Small intestine (tissue), 7 donors: ENCODE results near the gene TMCC3. TPM values are rescaled to one million over a fixed set of nuclear protein-coding genes. Genes with fewer than 3 reads are reported as not detected.

Experiments
- DNase-seq, 2 donors: peaks; one replicate each; pipeline versions ENCODE4 v3.0.0 to v3.0.0-alpha.2; 2013
- FAIRE-seq: peaks from 2 replicates; lab custom pipeline; 2012; peaks lifted over from hg19 to GRCh38; lab: Jason Lieb, UNC
- H3K27ac ChIP-seq, 3 donors: one replicate each; pipeline ENCODE4 v1.5.1; 2013; ENCODE audit warnings: low read length in 2 of 3, mild to moderate bottlenecking in 2 of 3, control low read depth in 1 of 3, inconsistent platforms in 1 of 3, low read depth in 1 of 3, moderate library complexity in 1 of 3
- H3K27me3 ChIP-seq, 3 donors: one replicate each; pipeline ENCODE4 v1.6.1; 2013; ENCODE audit warnings: low read length in 3 of 3, inconsistent platforms in 1 of 3; ENCODE audit not compliant: control insufficient read depth in 3 of 3, insufficient read depth in 3 of 3
- H3K36me3 ChIP-seq, 3 donors: one replicate each; pipeline ENCODE4 v1.6.1; 2013; ENCODE audit warnings: low read length in 3 of 3, inconsistent platforms in 1 of 3, low read depth in 1 of 3, mild to moderate bottlenecking in 1 of 3, moderate library complexity in 1 of 3; ENCODE audit not compliant: control insufficient read depth in 3 of 3, insufficient read depth in 2 of 3
- H3K4me1 ChIP-seq, 3 donors: one replicate each; pipeline ENCODE4 v1.6.1; 2013; ENCODE audit warnings: low read length in 2 of 3, inconsistent platforms in 1 of 3, low read depth in 1 of 3, mild to moderate bottlenecking in 1 of 3, moderate library complexity in 1 of 3; ENCODE audit not compliant: control insufficient read depth in 3 of 3, insufficient read depth in 2 of 3
- H3K4me3 ChIP-seq, 3 donors: one replicate each; pipeline ENCODE4 v1.5.1; 2013; ENCODE audit warnings: low read length in 3 of 3, control low read depth in 1 of 3, inconsistent platforms in 1 of 3, low read depth in 1 of 3, mild to moderate bottlenecking in 1 of 3, moderate library complexity in 1 of 3
- H3K9me3 ChIP-seq, 2 donors: one replicate each; pipeline ENCODE4 v1.6.1; 2013; ENCODE audit warnings: low read depth in 1 of 2, low read length in 1 of 2; ENCODE audit not compliant: control insufficient read depth in 2 of 2, insufficient read depth in 1 of 2
- WGBS, 3 donors: extraction: QIAGEN DNeasy Blood & Tissue Kit; methylation state at CpG; one replicate each; pipeline ENCODE4 v1.1.7; 2013; 5-methylcytosine and 5-hydroxymethylcytosine counted together
- polyA plus RNA-seq, 4 donors: library from polyadenylated mRNA; stranded (reverse) in 3 of 4; unstranded in 1 of 4; fragments of 200-250 nt in 3 of 4; fragments of 120-200 nt in 1 of 4; gene quantifications; one replicate each; pipeline versions ENCODE4 v1.2.1 to v1.2.3, GENCODE V29; 2013
- donor health status: healthy with polysubstance abuse.
- donor health status: control.
- donor health status: control.
- donor health status: Bipolar disorder and iron deficiency.
- donor health status: healthy.

Gene TMCC3
- polyA plus RNA-seq, 4 donors = 8.6 to 23.9 (median 14.3) TPM

GRCh38 chr12:94670075-94670474 is 19.7 kb upstream of the TMCC3 start:
- H3K9me3 ChIP-seq = no peaks in the 10 kb centered on the region
- FAIRE-seq = no peak
- WGBS, 3 donors = 75 to 88% (median 77%) methylated on average over 6 of the region's 6 CpGs
- no peak overlapping the region for H3K4me3 ChIP-seq
- H3K4me1 ChIP-seq = peaks cover 0 to 5% (median 0%) of the 10 kb centered on the region in 3 donors
- no peak for DNase-seq
- no peaks in the 10 kb centered on the region for H3K36me3 ChIP-seq
- H3K27ac ChIP-seq = no peak overlapping the region
- no peaks in the 10 kb centered on the region for H3K27me3 ChIP-seq

DNA sequence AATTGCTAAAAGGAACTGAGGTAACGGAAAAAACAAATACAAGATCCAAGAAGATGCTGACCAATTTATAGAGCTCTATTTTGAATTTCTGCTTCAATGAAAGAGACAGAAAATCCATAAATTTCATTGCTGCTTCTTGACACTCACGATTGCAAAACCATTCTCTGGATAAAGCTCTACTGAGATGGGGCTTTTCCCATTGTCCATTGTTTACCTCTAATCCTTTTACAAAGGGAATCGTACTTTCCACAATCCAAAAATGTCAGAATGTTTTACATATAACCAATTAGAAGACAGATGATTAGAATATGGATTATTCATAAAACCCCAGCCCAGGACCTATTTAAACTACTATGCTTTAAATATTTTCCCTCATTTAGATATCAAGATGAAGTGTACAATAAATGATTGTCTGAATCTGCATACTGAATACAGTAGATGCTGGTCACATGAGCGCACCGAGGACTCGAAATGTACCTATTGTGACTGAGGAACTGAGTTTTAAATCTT is 16.7 kb upstream of the TMCC3 start:
- Histone ChIP-seq H3K36me3 (no peaks in the 10 kb centered on the region), H3K4me3 (no peak overlapping the region), H3K4me1 (no peaks in the 10 kb centered on the region), H3K27ac (no peak overlapping the region), H3K27me3 (no peaks in the 10 kb centered on the region), H3K9me3 (no peaks in the 10 kb centered on the region)
- no peak for FAIRE-seq
- WGBS, 3 donors = 82 to 91% (median 89%) methylated on average over 6 of the region's 6 CpGs
- DNase-seq = no peak

GRCh38 chr12:94666158-94666557 is 15.8 kb upstream of the TMCC3 start:
- no peaks in the 10 kb centered on the region for H3K9me3 ChIP-seq
- FAIRE-seq (no peak), DNase-seq (no peak)
- no peaks in the 10 kb centered on the region for H3K36me3 ChIP-seq
- H3K4me3 ChIP-seq = no peak overlapping the region
- H3K27me3 ChIP-seq = no peaks in the 10 kb centered on the region
- H3K27ac ChIP-seq = no peak overlapping the region
- no peaks in the 10 kb centered on the region for H3K4me1 ChIP-seq
- 62 to 78% (median 78%) methylated on average over 2 of the region's 2 CpGs for WGBS, 3 donors

GRCh38 chr12:94663702-94664101 is 13.3 kb upstream of the TMCC3 start:
- Histone ChIP-seq H3K4me1 (no peaks in the 10 kb centered on the region), H3K27ac (no peak overlapping the region), H3K4me3 (no peak overlapping the region), H3K27me3 (no peaks in the 10 kb centered on the region), H3K36me3 (no peaks in the 10 kb centered on the region), H3K9me3 (no peaks in the 10 kb centered on the region)
- FAIRE-seq (no peak), DNase-seq (no peak)
- 80 to 89% (median 82%) methylated on average over 4 of the region's 4 CpGs for WGBS, 3 donors

GRCh38 chr12:94663071-94663470 is 12.7 kb upstream of the TMCC3 start:
- FAIRE-seq = no peak
- no peaks in the 10 kb centered on the region for H3K4me1 ChIP-seq

DNA sequence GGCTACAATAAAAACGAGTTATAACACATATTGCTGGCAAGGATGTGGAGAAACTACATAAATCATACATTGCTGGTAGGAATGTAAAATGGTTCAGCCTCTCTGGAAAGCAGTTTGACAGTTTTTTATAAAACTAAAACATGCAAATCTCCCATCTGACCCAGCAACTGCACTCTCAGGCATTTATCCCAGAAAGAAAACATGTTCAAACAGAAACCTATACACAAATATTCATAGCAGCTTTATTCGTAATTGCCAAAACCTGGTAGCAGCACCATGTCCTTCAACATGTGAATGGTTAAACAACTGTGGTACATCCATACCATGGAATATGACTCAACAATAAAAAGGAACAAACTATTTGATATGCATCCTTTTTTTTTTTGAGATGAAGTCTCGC is 10.1 kb upstream of the TMCC3 start:
- no peak for FAIRE-seq

More at GRCh38 chr12:94663071-94663470, 12.7 kb upstream of the TMCC3 start:
- Histone ChIP-seq H3K27me3 (no peaks in the 10 kb centered on the region), H3K9me3 (no peaks in the 10 kb centered on the region), H3K36me3 (no peaks in the 10 kb centered on the region), H3K4me3 (no peak overlapping the region), H3K27ac (no peak overlapping the region)
- no peak for DNase-seq
- 68 to 76% (median 70%) methylated on average over 4 of the region's 4 CpGs for WGBS, 3 donors

DNA sequence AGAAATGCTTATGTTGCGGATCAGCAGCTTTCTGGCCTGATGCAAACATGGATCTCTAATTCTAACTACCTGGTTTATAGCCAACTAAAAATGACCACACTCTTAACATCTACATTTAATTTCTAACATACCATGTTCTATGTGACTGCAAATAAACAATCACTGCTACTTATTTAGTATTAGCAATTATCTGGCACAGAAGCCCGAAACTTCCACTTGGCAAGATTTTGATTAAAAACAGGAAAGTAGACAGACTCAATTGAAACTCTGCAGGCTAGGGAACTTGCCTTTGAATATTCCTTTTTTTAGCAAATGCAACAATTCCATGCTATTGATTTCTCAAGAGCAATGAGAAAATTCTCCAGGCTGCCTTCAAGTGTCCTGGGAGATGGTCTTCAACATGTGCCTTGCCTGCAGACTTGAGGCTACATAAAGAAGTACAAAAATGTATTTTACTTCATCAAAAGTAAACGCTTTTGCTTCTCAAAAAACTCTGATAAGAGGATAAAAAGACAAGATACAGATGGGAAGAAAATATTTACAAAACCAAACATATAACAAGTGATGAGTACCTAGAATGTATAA is 9.1 kb upstream of the TMCC3 start:
- Histone ChIP-seq H3K9me3 (no peaks in the 10 kb centered on the region), H3K27ac (no peak overlapping the region), H3K4me3 (no peak overlapping the region), H3K27me3 (no peaks in the 10 kb centered on the region), H3K36me3 (no peaks in the 10 kb centered on the region), H3K4me1 (no peaks in the 10 kb centered on the region)
- FAIRE-seq = no peak
- no peak for DNase-seq
- WGBS, 3 donors = 75 to 93% (median 87%) methylated on average over 3 of the region's 3 CpGs

More for the DNA sequence above, 10.1 kb upstream of the TMCC3 start:
- no peak overlapping the region for H3K4me3 ChIP-seq
- H3K4me1 ChIP-seq = no peaks in the 10 kb centered on the region
- H3K36me3 ChIP-seq = no peaks in the 10 kb centered on the region
- no peaks in the 10 kb centered on the region for H3K27me3 ChIP-seq
- DNase-seq = no peak
- no peaks in the 10 kb centered on the region for H3K9me3 ChIP-seq
- H3K27ac ChIP-seq = no peak overlapping the region
- WGBS, 3 donors = 70 to 78% (median 78%) methylated on average over 3 of the region's 3 CpGs

DNA sequence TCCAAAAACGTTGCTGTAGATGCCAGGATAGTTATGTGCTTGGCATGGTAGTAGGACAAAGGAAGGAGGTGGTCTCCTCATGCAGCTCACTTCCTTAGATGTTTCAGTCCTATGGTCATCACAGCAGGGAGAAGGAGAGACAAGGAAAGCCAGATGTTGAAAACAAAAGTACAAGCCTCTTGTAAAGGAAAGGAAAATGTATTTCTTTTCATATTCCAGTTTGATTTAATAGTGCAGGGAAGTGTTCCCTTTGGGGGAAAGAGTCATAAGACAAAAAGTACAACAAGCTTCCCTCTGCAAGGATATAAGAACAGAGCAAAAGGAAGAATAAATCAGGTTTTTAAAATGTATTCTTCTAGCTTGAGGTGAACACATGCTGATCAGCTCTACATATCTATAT is 8.6 kb upstream of the TMCC3 start:
- no peaks in the 10 kb centered on the region for H3K9me3 ChIP-seq
- H3K4me1 ChIP-seq = no peaks in the 10 kb centered on the region
- no peak overlapping the region for H3K4me3 ChIP-seq
- no peaks in the 10 kb centered on the region for H3K36me3 ChIP-seq
- DNase-seq = no peak
- no peak for FAIRE-seq
- no peaks in the 10 kb centered on the region for H3K27me3 ChIP-seq
- WGBS, 3 donors = 19 to 24% (median 24%) methylated on average over 1 of the region's 1 CpG
- H3K27ac ChIP-seq = no peak overlapping the region

- Histone ChIP-seq H3K27me3 (no peaks in the 10 kb centered on the region), H3K4me1 (no peaks in the 10 kb centered on the region), H3K36me3 (no peaks in the 10 kb centered on the region), H3K4me3 (no peak overlapping the region), H3K9me3 (no peaks in the 10 kb centered on the region), H3K27ac (no peak overlapping the region)
- FAIRE-seq = no peak
- no peak for DNase-seq
- WGBS, 3 donors = 90 to 94% (median 93%) methylated on average over 4 of the region's 4 CpGs
Measured at GRCh38 chr12:94656556-94656955, 6.2 kb upstream of the TMCC3 start.
